Measurements from ENCODE around the gene GHSR. TPM values are rescaled to one million over a fixed set of nuclear protein-coding genes. Genes with fewer than 3 reads are reported as not detected.

Gene GHSR
- total and polyA plus RNA-seq, 2 of the 4 experiments (the other 2 are of a cell fraction) = not detected

- POLR2A ChIA-PET (ENCODE audit: unreplicated experiment) = no interaction called here
- H3K79me1 ChIP-seq (ENCODE audit: low read depth in 1 of 2, low read length in 2 of 2) = no peaks in the 10 kb centered on the region
- no peak overlapping the region for H2AK5ac ChIP-seq (ENCODE audit: low read depth, low read length)
- H2BK120ac ChIP-seq (ENCODE audit: low read depth, low read length) = no peak overlapping the region
- no peak overlapping the region for H3K4me3 ChIP-seq (ENCODE audit: insufficient read depth, low read depth, low read length)
- intact Hi-C loops (cut with micrococcal nuclease) (no loop called here), dilution Hi-C loops (cut with HindIII; ENCODE audit: low sequenced_read_pairs, unreplicated experiment) (no loop called here), in situ Hi-C loops (cut with MboI; ENCODE audit: low sequenced_read_pairs) (loop anchor here (10.0 kb wide), 1 partner anchor 826 kb away; no protein-coding TSS in a partner anchor)
- peaks cover 4% of the 10 kb centered on the region for H3K4me1 ChIP-seq (ENCODE audit: control insufficient read depth, insufficient read depth, low read length)
- no peak for TF ChIP-seq SMC3 (IDR thresholded peaks at IDR 0.05; ENCODE audit: low read depth, low read length)
- no peak for TF ChIP-seq RCOR1 (IDR thresholded peaks at IDR 0.05; ENCODE audit: insufficient replicate concordance, low read length)
- no peak for TF ChIP-seq RFX5 (IDR thresholded peaks at IDR 0.05; ENCODE audit: low read depth, low read length)
- TF ChIP-seq CEBPB (IDR thresholded peaks at IDR 0.05; ENCODE audit: low read depth, low read length) = no peak
- TF ChIP-seq BHLHE40 (IDR thresholded peaks at IDR 0.05; ENCODE audit: low read depth, low read length) = no peak
- TF ChIP-seq MAZ (IDR thresholded peaks at IDR 0.05; ENCODE audit: borderline replicate concordance, low read depth, low read length) = no peak
- no peak for TF ChIP-seq CTCF (conservative IDR thresholded peaks at IDR 0.05; ENCODE audit: low read depth, low read length)
- no peak for TF ChIP-seq MAFK (IDR thresholded peaks at IDR 0.05; ENCODE audit: low read depth, low read length)
- no peak for TF ChIP-seq RAD21 (IDR thresholded peaks at IDR 0.05; ENCODE audit: low read length)
- no peak for TF ChIP-seq POLR2A (IDR thresholded peaks at IDR 0.05; ENCODE audit: low read depth, low read length)
- no peak for TF ChIP-seq NFE2L2 (IDR thresholded peaks at IDR 0.05; ENCODE audit: low read depth, low read length)
- no peak overlapping the region for H2BK15ac ChIP-seq (ENCODE audit: low read depth, low read length)
- no peak overlapping the region for H3K4me2 ChIP-seq (ENCODE audit: low read depth, low read length)
- H3K4ac ChIP-seq (ENCODE audit: low read depth, low read length) = no peak overlapping the region
- H4K91ac ChIP-seq (ENCODE audit: insufficient read depth, low read depth, low read length) = no peak overlapping the region
- WGBS, 2 experiments (ENCODE audit: extremely low coverage in 2 of 2, insufficient read length in 1 of 2) = no CpG with 5 or more reads among the region's 1 CpG
- no peaks in the 10 kb centered on the region for H3K9me3 ChIP-seq (ENCODE audit: control insufficient read depth, insufficient read depth, low read length)
- no peaks in the 10 kb centered on the region for H3K36me3 ChIP-seq (ENCODE audit: control insufficient read depth, insufficient read depth, low read length)
- H3K14ac ChIP-seq (replicated peaks; ENCODE audit: low read depth, low read length) = no peak overlapping the region
- DNase-seq = no peak
- H2AK9ac ChIP-seq (replicated peaks; ENCODE audit: low read depth, low read length, poor library complexity) = no peak overlapping the region
- H3K18ac ChIP-seq (ENCODE audit: low read depth, low read length) = no peak overlapping the region
- no peak overlapping the region for H3K9ac ChIP-seq (ENCODE audit: low read depth, low read length)
- H4K8ac ChIP-seq (ENCODE audit: low read depth in 2 of 2, low read length in 2 of 2) = no peak overlapping the region
- H2BK20ac ChIP-seq (ENCODE audit: low read depth, low read length) = no peak overlapping the region
- CTCF ChIA-PET = interaction anchor here (1.4 kb wide), 1 partner anchor 9 kb away, joined by 5 read pairs; no protein-coding TSS in a partner anchor
- ATAC-seq (ENCODE audit: low read depth) = no peak
- no TSS peak for BruUV-seq (replicated peaks)
- no peak overlapping the region for H2AFZ ChIP-seq (replicated peaks; ENCODE audit: low read length, poor library complexity)
- H3K56ac ChIP-seq (ENCODE audit: extremely low read depth, insufficient read depth, low read length) = no peak overlapping the region
- H3K27me3 ChIP-seq (ENCODE audit: control insufficient read depth, insufficient read depth, low read length) = no peaks in the 10 kb centered on the region
- no peaks in the 10 kb centered on the region for H4K20me1 ChIP-seq (ENCODE audit: insufficient read depth, low read length)
- no peak overlapping the region for H4K5ac ChIP-seq (ENCODE audit: low read depth, low read length)
- no peaks in the 10 kb centered on the region; the same call in 1 of the 2 replicates for H3K9me1 ChIP-seq (ENCODE audit: insufficient read depth, low read length)
- no peak overlapping the region for H2BK5ac ChIP-seq (ENCODE audit: low read depth, low read length, poor library complexity, severe bottlenecking)
- no peak overlapping the region for H3K27ac ChIP-seq (ENCODE audit: insufficient read depth, low read length)
- H3K23ac ChIP-seq (ENCODE audit: low read depth, low read length) = no peak overlapping the region
Measured at GRCh38 chr3:172470588-172470987, 22.3 kb upstream of the GHSR start.
